ENCODE measurements around the gene LPIN3. TPM values are rescaled to one million over a fixed set of nuclear protein-coding genes. Genes with fewer than 3 reads are reported as not detected.
A peak's percentile ranks its signal among the peaks of the same experiment; 100 is the strongest.

Gene LPIN3
- total and polyA plus RNA-seq, 2 of the 8 experiments (the other 6 are each of a cell fraction or from before 2014, with no cell fraction given) = 3.7 to 3.9 TPM

GRCh38 chr20:41367956-41368355 is 27.3 kb downstream of the LPIN3 start:
- ChIA-PET CTCF (ENCODE audit: partially characterized antibody) (interaction anchor here (0.9 to 1.7 kb wide), 4 partner anchors 17 to 110 kb away, joined by 3 to 6 read pairs (median 3); no protein-coding TSS in a partner anchor), POLR2A (ENCODE audit: partially characterized antibody) (no interaction called here)
- FAIRE-seq (no peak), DNase-seq (ENCODE audit: low read depth in 1 of 2, low spot score in 2 of 2) (no peak)
- Histone ChIP-seq H2BK12ac (ENCODE audit: low read depth, low read length) (no peak overlapping the region), H3K4me3 (ENCODE audit: extremely low read depth in 1 of 4, insufficient read depth in 2 of 4, low read depth in 3 of 4, low read length in 4 of 4) (no peak overlapping the region), H3K23ac (ENCODE audit: insufficient read length) (no peak overlapping the region), H2BK20ac (ENCODE audit: low read length) (no peak overlapping the region), H3K4me2 (ENCODE audit: insufficient read depth in 1 of 2, low read depth in 2 of 2, low read length in 2 of 2) (peak overlapping the region in 1 of 2 experiments; percentile 63; a peak in 1 of 4 replicates), H3K27ac (ENCODE audit: low read depth, low read length) (no peak overlapping the region), H3K9ac (replicated peaks in 1 of 4; ENCODE audit: extremely low read depth in 1 of 4, low read depth in 3 of 4, low read length in 3 of 4) (no peak overlapping the region), H3K56ac (replicated peaks; ENCODE audit: insufficient read length, low read depth, low read length) (no peak overlapping the region), H3K14ac (ENCODE audit: insufficient read length) (no peak overlapping the region), H3K36me3 (ENCODE audit: control insufficient read depth in 2 of 4, insufficient read depth in 4 of 4, low read length in 3 of 4) (no peaks in the 10 kb centered on the region), H2AFZ (ENCODE audit: low read length) (no peak overlapping the region), H3K27me3 (replicated peaks in 1 of 4; ENCODE audit: control insufficient read depth in 3 of 4, extremely low read depth in 1 of 4, insufficient read depth in 3 of 4, low read length in 3 of 4) (peaks cover 18 to 40% (median 36%) of the 10 kb centered on the region in 4 experiments), H3K79me2 (ENCODE audit: control insufficient read depth in 1 of 2, insufficient read depth in 2 of 2, low read length in 2 of 2) (no peaks in the 10 kb centered on the region), H4K5ac (ENCODE audit: insufficient read length, low read depth, low read length) (no peak overlapping the region), H3K4ac (replicated peaks; ENCODE audit: insufficient read length, low read depth, low read length) (no peak overlapping the region), H4K20me1 (replicated peaks in 1 of 2; ENCODE audit: control insufficient read depth in 1 of 2, insufficient read depth in 2 of 2, low read length in 2 of 2) (peaks cover 2 to 8% of the 10 kb centered on the region in 2 experiments), H3K79me1 (ENCODE audit: low read depth, low read length) (no peaks in the 10 kb centered on the region), H2BK15ac (ENCODE audit: low read length) (0 out of 2 replicates have a peak overlapping the region, but pooled peaks have one; percentile 46), H3K18ac (ENCODE audit: extremely low read depth, low read length) (no peak overlapping the region), H2BK120ac (replicated peaks; ENCODE audit: low read depth, low read length) (no peak overlapping the region), H3K23me2 (ENCODE audit: low read depth, low read length) (peaks cover 7% of the 10 kb centered on the region; the same call in 1 of the 2 replicates), H2BK5ac (ENCODE audit: low read depth, low read length) (no peak overlapping the region), H4K91ac (replicated peaks; ENCODE audit: insufficient read length, low read length) (no peak overlapping the region), H2AK5ac (ENCODE audit: low read depth, low read length) (no peak overlapping the region), H3K9me3 (ENCODE audit: insufficient read depth in 2 of 2, low read depth in 1 of 2, low read length in 1 of 2) (peaks cover 8 to 9% of the 10 kb centered on the region in 2 experiments; a peak in 3 of 4 replicates), H3K4me1 (replicated peaks in 1 of 4; ENCODE audit: control insufficient read depth in 3 of 4, insufficient read depth in 4 of 4, low read length in 3 of 4) (peaks cover 0 to 2% (median 0%) of the 10 kb centered on the region in 4 experiments; a peak in 3 of 7 replicates), H4K8ac (ENCODE audit: extremely low read depth, insufficient read depth, low read length) (no peak overlapping the region)
- TF ChIP-seq TCF12 (IDR thresholded peaks at IDR 0.05; ENCODE audit: low read depth, low read length) (no peak), EGR1 (IDR thresholded peaks at IDR 0.05; ENCODE audit: borderline replicate concordance, low read depth, low read length) (no peak), CEBPB (IDR thresholded peaks at IDR 0.05; ENCODE audit: low read depth, low read length) (no peak), YY1 (IDR thresholded peaks at IDR 0.05; ENCODE audit: low read depth, low read length) (no peak), POLR2A (IDR thresholded peaks at IDR 0.05; ENCODE audit: control extremely low read depth in 1 of 2, low read depth in 2 of 2, low read length in 2 of 2) (no peak), SP1 (IDR thresholded peaks at IDR 0.05; ENCODE audit: low read depth, low read length) (no peak), TAF7 (optimal IDR thresholded peaks at IDR 0.05; ENCODE audit: borderline replicate concordance, low read depth, low read length) (no peak), CHD1 (IDR thresholded peaks at IDR 0.05; ENCODE audit: low read depth, low read length) (no peak), RFX5 (IDR thresholded peaks at IDR 0.05; ENCODE audit: borderline replicate concordance, low read depth, low read length) (no peak), MAFK (IDR thresholded peaks at IDR 0.05; ENCODE audit: low read depth, low read length) (no peak), ATF3 (IDR thresholded peaks at IDR 0.05; ENCODE audit: insufficient read depth, low read depth, low read length) (no peak), SAP30 (IDR thresholded peaks at IDR 0.05; ENCODE audit: insufficient read depth, insufficient replicate concordance, low read length) (no peak), NANOG (IDR thresholded peaks at IDR 0.05; ENCODE audit: insufficient read depth, low read depth, low read length, poor library complexity, severe bottlenecking) (no peak)
- TF ChIP-seq, protein P1, sequence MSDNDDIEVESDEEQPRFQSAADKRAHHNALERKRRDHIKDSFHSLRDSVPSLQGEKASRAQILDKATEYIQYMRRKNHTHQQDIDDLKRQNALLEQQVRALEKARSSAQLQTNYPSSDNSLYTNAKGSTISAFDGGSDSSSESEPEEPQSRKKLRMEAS (IDR thresholded peaks at IDR 0.05) = no peak
- WGBS, 2 experiments (ENCODE audit: extremely low coverage in 1 of 2, insufficient coverage in 1 of 2, insufficient read length in 1 of 2, insufficient replicate concordance in 2 of 2, low coverage in 1 of 2, low lambda C conversion rate in 2 of 2, missing lambda C conversion rate in 1 of 2) = 90% methylated on average over 3 of the region's 3 CpGs; no CpG with 5 or more reads in 1 of the 2 experiments

Data from H1 (cell line).